ENCODE results near the gene SPATA12.
A peak's percentile ranks its signal among the peaks of the same experiment; 100 is the strongest.

SPATA12 gene

GRCh38 chr3:57086201-57086600 is 25.7 kb downstream of the SPATA12 start:
- DNase-seq = no peak

- no peak for DNase-seq
Measured at GRCh38 chr3:57087361-57088092, 27.1 kb downstream of the SPATA12 start.

GRCh38 chr3:57088503-57088902 is 28.0 kb downstream of the SPATA12 start:
- no peak for DNase-seq

- no peak for DNase-seq
Measured at GRCh38 chr3:57089043-57089442, 28.6 kb downstream of the SPATA12 start.

GRCh38 chr3:57091521-57092273 is 31.2 kb downstream of the SPATA12 start:
- DNase-seq = no peak

GRCh38 chr3:57093489-57093888 is 33.0 kb downstream of the SPATA12 start:
- no peak for DNase-seq

GRCh38 chr3:57093971-57094535 is 33.6 kb downstream of the SPATA12 start:
- no peak for DNase-seq

GRCh38 chr3:57094575-57094974 is 34.1 kb downstream of the SPATA12 start:
- DNase-seq = no peak

- DNase-seq = no peak
Measured at GRCh38 chr3:57095363-57095762, 34.9 kb downstream of the SPATA12 start.

- no peak for DNase-seq
Measured at GRCh38 chr3:57097536-57097935, 37.1 kb downstream of the SPATA12 start.

GRCh38 chr3:57098418-57099310 is 38.2 kb downstream of the SPATA12 start:
- no peak for DNase-seq

GRCh38 chr3:57100046-57100695 is 39.7 kb downstream of the SPATA12 start:
- DNase-seq = peak; percentile 77

GRCh38 chr3:57105585-57105984 is 45.1 kb downstream of the SPATA12 start:
- no peak for DNase-seq

GRCh38 chr3:57108684-57109083 is 48.2 kb downstream of the SPATA12 start:
- DNase-seq = no peak

- no peak for DNase-seq
Measured at GRCh38 chr3:57109437-57110199, 49.2 kb downstream of the SPATA12 start.

GRCh38 chr3:57110214-57110613 is 49.8 kb downstream of the SPATA12 start:
- DNase-seq = no peak

GRCh38 chr3:57110798-57111197 is 50.3 kb downstream of the SPATA12 start:
- DNase-seq = no peak

GRCh38 chr3:57112206-57112605 is 51.7 kb downstream of the SPATA12 start:
- no peak for DNase-seq

GRCh38 chr3:57116501-57116900 is 56.0 kb downstream of the SPATA12 start:
- DNase-seq = no peak

GRCh38 chr3:57118254-57118653 is 57.8 kb downstream of the SPATA12 start:
- no peak for DNase-seq

GRCh38 chr3:57120040-57120439 is 59.6 kb downstream of the SPATA12 start:
- no peak for DNase-seq
